DND-41 (cell line): ENCODE measurements around the gene ADIPOR1.

ENCODE experiments used
- ATAC-seq: fragments of 200-7000 bp; cut with Tn5 transposase; 3 replicates; pipeline ENCODE4 v1.9.1; 2021; ENCODE audit warnings: low read depth; ENCODE audit not compliant: insufficient read depth
- DNase-seq: peaks from one replicate; pipeline ENCODE4 v3.0.0-alpha.2; 2020
- H2AFZ ChIP-seq: 2 replicates; pipeline ENCODE4 v1.6.0; 2012; ENCODE audit warnings: low read depth, low read length
- H3K27ac ChIP-seq: 2 replicates; pipeline ENCODE4 v1.5.1; 2012; ENCODE audit warnings: low read length, inconsistent platforms
- H3K27me3 ChIP-seq: fragments of 200-600 bp; sonication (generic); 2 replicates; pipeline ENCODE4 v1.6.0; 2012; ENCODE audit warnings: low read length, mild to moderate bottlenecking, inconsistent platforms; ENCODE audit not compliant: insufficient read depth, poor library complexity
- H3K36me3 ChIP-seq: 2 replicates; pipeline ENCODE4 v1.5.1; 2012; ENCODE audit warnings: low read length, inconsistent platforms; ENCODE audit not compliant: insufficient read depth
- H3K4me1 ChIP-seq: 2 replicates; pipeline ENCODE4 v1.5.1; 2012; ENCODE audit warnings: mild to moderate bottlenecking, low read length; ENCODE audit not compliant: insufficient read depth
- H3K4me2 ChIP-seq: 2 replicates; pipeline ENCODE4 v1.6.0; 2012; ENCODE audit warnings: mild to moderate bottlenecking, moderate library complexity, low read length, inconsistent platforms; ENCODE audit not compliant: insufficient read depth
- H3K4me3 ChIP-seq, 2 experiments: fragments of 200-600 bp in 1 of 2; shearing (Covaris generic) in 1 of 2; 2 replicates each; pipeline ENCODE4 v1.5.1; 2012 to 2016; ENCODE audit warnings: inconsistent platforms in 2 of 2, low read length in 2 of 2, mild to moderate bottlenecking in 2 of 2, low read depth in 1 of 2, moderate library complexity in 1 of 2
- H3K79me2 ChIP-seq: 2 replicates; pipeline ENCODE4 v1.6.0; 2012; ENCODE audit warnings: low read length, inconsistent platforms; ENCODE audit not compliant: insufficient read depth
- H3K9ac ChIP-seq: 2 replicates; pipeline ENCODE4 v1.6.0; 2012; ENCODE audit warnings: low read depth, mild to moderate bottlenecking, inconsistent platforms, low read length, moderate library complexity
- H3K9me3 ChIP-seq: 2 replicates; pipeline ENCODE4 v1.5.1; 2012; ENCODE audit warnings: low read length, moderate library complexity, mild to moderate bottlenecking, inconsistent platforms; ENCODE audit not compliant: insufficient read depth, severe bottlenecking
- H4K20me1 ChIP-seq: 2 replicates; pipeline ENCODE4 v1.6.0; 2012; ENCODE audit warnings: low read length; ENCODE audit not compliant: insufficient read depth
- EZH2 ChIP-seq: IDR thresholded peaks from 3 replicates; pipeline ENCODE4 v1.6.1; 2012; ENCODE audit warnings: borderline replicate concordance, low read depth, mild to moderate bottlenecking, moderate library complexity, low read length, inconsistent platforms; ENCODE audit not compliant: severe bottlenecking
- TF ChIP-seq, protein P1 (sequence below): IDR thresholded peaks from 2 replicates; pipeline ENCODE4 v1.5.1; 2012; ENCODE audit warnings: borderline replicate concordance, low read length, moderate library complexity, mild to moderate bottlenecking; ENCODE audit not compliant: poor library complexity, severe bottlenecking; ENCODE audit errors: extremely low read depth

The ADIPOR1 gene

DNA sequence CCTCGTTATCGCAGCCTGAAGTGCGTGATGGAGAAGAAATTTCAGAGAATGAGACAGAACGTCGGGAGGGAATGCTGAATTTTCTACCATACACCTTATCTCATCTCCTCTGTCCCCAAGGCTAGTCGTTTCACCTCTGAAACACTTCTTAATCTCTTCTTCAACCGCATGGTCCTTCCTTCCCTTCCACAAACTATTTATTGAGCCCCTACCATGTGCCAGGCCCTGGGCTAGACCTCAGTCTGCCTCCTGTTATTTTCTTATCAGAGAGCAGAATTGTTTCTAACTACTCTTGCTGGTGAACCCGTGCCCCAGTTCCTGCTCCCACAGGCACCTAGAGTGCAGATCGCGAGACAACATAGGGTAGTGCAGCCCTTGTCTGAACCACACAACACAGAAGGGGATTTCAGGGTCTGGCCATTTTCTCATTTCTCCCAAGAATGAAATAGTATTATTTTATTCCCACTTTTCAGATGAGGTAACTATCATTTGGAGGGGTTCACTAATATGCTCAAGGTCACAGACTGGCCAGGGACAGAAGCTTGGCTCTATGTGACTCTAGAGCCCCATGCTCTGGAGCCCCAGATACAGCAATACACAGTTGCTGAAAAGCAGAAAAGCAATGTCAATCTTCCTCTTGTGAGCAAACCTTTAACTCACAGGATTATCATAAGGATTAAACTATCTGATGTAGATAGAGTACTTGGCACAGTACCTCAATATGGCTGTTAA, 598 bp upstream of the ADIPOR1 start:
- Histone ChIP-seq H2AFZ (peak overlapping the region; percentile 92), H3K9ac (peak overlapping the region; percentile 95), H4K20me1 (peaks cover 37% of the 10 kb centered on the region), H3K36me3 (peaks cover 21% of the 10 kb centered on the region), H3K79me2 (peaks cover 46% of the 10 kb centered on the region), H3K27ac (peak overlapping the region; percentile 49; the same call in 1 of the 2 replicates), H3K4me3 (peak overlapping the region; percentile 90 to 97), H3K4me2 (peak overlapping the region; percentile 85), H3K9me3 (no peaks in the 10 kb centered on the region), H3K4me1 (peaks cover 31% of the 10 kb centered on the region), H3K27me3 (no peaks in the 10 kb centered on the region)
- no peak for DNase-seq
- no peak for ATAC-seq
- no peak for TF ChIP-seq EZH2
- TF ChIP-seq, protein P1, sequence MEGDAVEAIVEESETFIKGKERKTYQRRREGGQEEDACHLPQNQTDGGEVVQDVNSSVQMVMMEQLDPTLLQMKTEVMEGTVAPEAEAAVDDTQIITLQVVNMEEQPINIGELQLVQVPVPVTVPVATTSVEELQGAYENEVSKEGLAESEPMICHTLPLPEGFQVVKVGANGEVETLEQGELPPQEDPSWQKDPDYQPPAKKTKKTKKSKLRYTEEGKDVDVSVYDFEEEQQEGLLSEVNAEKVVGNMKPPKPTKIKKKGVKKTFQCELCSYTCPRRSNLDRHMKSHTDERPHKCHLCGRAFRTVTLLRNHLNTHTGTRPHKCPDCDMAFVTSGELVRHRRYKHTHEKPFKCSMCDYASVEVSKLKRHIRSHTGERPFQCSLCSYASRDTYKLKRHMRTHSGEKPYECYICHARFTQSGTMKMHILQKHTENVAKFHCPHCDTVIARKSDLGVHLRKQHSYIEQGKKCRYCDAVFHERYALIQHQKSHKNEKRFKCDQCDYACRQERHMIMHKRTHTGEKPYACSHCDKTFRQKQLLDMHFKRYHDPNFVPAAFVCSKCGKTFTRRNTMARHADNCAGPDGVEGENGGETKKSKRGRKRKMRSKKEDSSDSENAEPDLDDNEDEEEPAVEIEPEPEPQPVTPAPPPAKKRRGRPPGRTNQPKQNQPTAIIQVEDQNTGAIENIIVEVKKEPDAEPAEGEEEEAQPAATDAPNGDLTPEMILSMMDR, result no peak

DNA sequence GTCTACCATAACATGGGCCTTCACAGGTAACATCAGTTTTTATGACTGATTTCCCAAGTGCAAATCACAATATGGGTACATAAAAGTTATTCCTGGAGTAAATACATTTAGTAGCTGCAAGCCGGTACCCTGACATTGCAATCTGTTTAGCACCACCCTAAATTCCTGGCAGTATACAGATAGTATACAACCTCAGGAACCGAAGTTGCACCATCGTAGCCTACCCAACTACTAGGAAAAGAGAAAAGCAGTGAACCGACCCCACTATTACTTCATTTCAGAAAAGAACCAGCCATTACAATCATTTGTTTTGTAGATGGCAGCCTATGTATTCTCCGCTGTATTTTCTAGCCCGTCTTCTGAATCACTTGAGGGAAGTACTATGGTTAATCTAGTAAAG, 1.1 kb downstream of the ADIPOR1 start:
- H3K27ac ChIP-seq, result no peak overlapping the region; the same call in 1 of the 2 replicates
- H3K4me1 ChIP-seq, result peaks cover 31% of the 10 kb centered on the region
- H3K9me3 ChIP-seq, result no peaks in the 10 kb centered on the region
- no peak overlapping the region for H2AFZ ChIP-seq
- peak overlapping the region; percentile 95 for H3K9ac ChIP-seq
- H3K36me3 ChIP-seq, result peaks cover 15% of the 10 kb centered on the region
- H4K20me1 ChIP-seq, result peaks cover 51% of the 10 kb centered on the region
- peak overlapping the region; percentile 85 for H3K4me2 ChIP-seq
- DNase-seq (no peak), ATAC-seq (no peak)
- H3K27me3 ChIP-seq, result no peaks in the 10 kb centered on the region
- TF ChIP-seq EZH2, result no peak
- TF ChIP-seq, protein P1, result no peak
- H3K79me2 ChIP-seq, result peaks cover 64% of the 10 kb centered on the region
- peak overlapping the region; percentile 90 to 97; a peak in 3 of 4 replicates for H3K4me3 ChIP-seq

DNA sequence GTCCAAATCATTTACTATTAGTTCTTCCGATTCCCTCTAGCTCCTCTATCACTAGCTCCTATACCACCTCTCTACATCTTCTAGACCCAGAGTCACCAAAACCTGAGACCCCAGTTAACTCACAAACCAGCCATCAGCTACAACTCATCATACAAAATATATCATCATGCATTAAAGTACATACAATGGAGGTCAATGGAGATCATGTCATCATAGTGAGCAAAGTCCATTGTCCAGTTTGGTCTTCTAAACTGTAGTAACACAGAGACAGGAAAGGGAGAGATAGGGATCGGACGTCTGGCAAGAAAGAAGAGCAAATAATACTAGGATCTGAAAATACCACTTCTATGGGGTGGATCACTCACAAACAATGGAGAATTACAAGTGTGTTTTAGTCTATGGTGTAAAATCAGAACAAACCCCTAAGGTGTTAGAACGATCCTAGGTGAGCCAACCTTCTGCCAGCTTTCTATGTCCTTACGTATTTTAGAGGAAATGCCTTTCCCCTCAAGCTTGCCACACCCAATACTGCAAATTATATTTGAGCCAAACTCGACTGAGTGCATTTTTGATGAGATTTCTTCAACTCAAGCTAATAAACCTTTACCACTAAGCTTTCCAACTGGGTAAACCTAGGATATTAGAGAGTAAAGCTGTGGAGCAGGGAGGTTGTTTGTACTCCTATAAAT, 3.9 kb downstream of the ADIPOR1 start:
- H3K79me2 ChIP-seq, result peaks cover 82% of the 10 kb centered on the region
- no peak overlapping the region for H3K4me3 ChIP-seq
- no peaks in the 10 kb centered on the region for H3K9me3 ChIP-seq
- H3K27ac ChIP-seq, result no peak overlapping the region
- no peak overlapping the region for H2AFZ ChIP-seq
- H3K36me3 ChIP-seq, result peaks cover 32% of the 10 kb centered on the region
- DNase-seq, result no peak
- no peaks in the 10 kb centered on the region for H3K27me3 ChIP-seq
- peak overlapping the region; percentile 2; the same call in 1 of the 2 replicates for H3K4me2 ChIP-seq
- peaks cover 31% of the 10 kb centered on the region for H3K4me1 ChIP-seq
- TF ChIP-seq, protein P1, result no peak
- no peak for TF ChIP-seq EZH2
- no peak for ATAC-seq
- H3K9ac ChIP-seq, result no peak overlapping the region
- H4K20me1 ChIP-seq, result peaks cover 56% of the 10 kb centered on the region
